Body of pancreas (tissue), 4 donors: ENCODE data around the gene MRPS24. TPM values are rescaled to one million over a fixed set of nuclear protein-coding genes. Genes with fewer than 3 reads are reported as not detected.
A peak's percentile ranks its signal among the peaks of the same experiment; 100 is the strongest.

Source experiments
- ATAC-seq: fragments of 150-250 bp; one replicate; pipeline ENCODE4 v1.9.1; 2016
- DNase-seq, 4 donors: peaks; one replicate each; pipeline ENCODE4 v3.0.0-alpha.2; 2019
- H3K27ac ChIP-seq, 4 donors: fragments of 200-600 bp; sonication (generic); 1 replicate in 3 of 4; 2 replicates in 1 of 4; pipeline versions ENCODE4 v1.5.1 to v1.6.1; 2016 to 2019; ENCODE audit warnings: mild to moderate bottlenecking in 1 of 4, mixed read lengths in 1 of 4, moderate library complexity in 1 of 4
- H3K27me3 ChIP-seq, 2 donors: fragments of 200-600 bp; sonication (generic); one replicate each; pipeline ENCODE4 v1.6.0; 2016; ENCODE audit warnings: mild to moderate bottlenecking in 1 of 2
- H3K36me3 ChIP-seq, 2 donors: fragments of 200-600 bp; sonication (generic); replicated peaks in 1 of 2; 2 replicates each; pipeline ENCODE4 v1.5.1; 2016; ENCODE audit warnings: low read depth in 2 of 2; ENCODE audit not compliant: insufficient read depth in 1 of 2
- H3K4me1 ChIP-seq: fragments of 200-600 bp; sonication (generic); one replicate; pipeline ENCODE4 v1.6.0; 2016
- H3K4me3 ChIP-seq, 2 donors: fragments of 200-600 bp; sonication (generic); 1 replicate in 1 of 2; 2 replicates in 1 of 2; pipeline ENCODE4 v1.5.1; 2016 to 2019
- H3K9me3 ChIP-seq, 3 donors: fragments of 200-600 bp; sonication (generic); 1 replicate in 2 of 3; 2 replicates in 1 of 3; pipeline ENCODE4 v1.5.1; 2016
- CTCF ChIP-seq, 7 experiments: fragments of 450-650 bp in 4 of 7; fragments of 200-600 bp in 3 of 7; sonication (generic) in 3 of 7; IDR thresholded peaks; one replicate each; pipeline ENCODE4 v1.5.1; 2016 to 2019; ENCODE audit warnings: antibody characterized with exemption in 7 of 7
- POLR2A ChIP-seq, 3 donors: fragments of 450-650 bp; IDR thresholded peaks; one replicate each; pipeline ENCODE4 v1.6.1; 2016; ENCODE audit warnings: antibody characterized with exemption in 3 of 3, mild to moderate bottlenecking in 2 of 3
- WGBS, 2 donors: methylation state at CpG; one replicate each; pipeline ENCODE4 v1.1.5; 2017; 5-methylcytosine and 5-hydroxymethylcytosine counted together
- intact Hi-C: fragments of 100-400 bp; cut with DNase I; formaldehyde crosslinking; loops from one replicate; pipeline ENCODE4 v1.15.1; 2023
- total RNA-seq, 2 donors: library from RNA; depleted of rRNA; stranded (reverse); fragments of >200 nt; gene quantifications; one replicate each; pipeline ENCODE4 v1.1.0, GENCODE V29; 2016

Gene MRPS24
- total RNA-seq, 2 donors from 2014 or later, result 81.7 to 99.9 TPM

- H3K27ac ChIP-seq, result peak overlapping the region in 1 of 4 donors; percentile 76
- H3K4me3 ChIP-seq, result no peak overlapping the region
- no peaks in the 10 kb centered on the region for H3K27me3 ChIP-seq
- DNase-seq, result peak in 2 of 4 donors; percentile 33 to 52
- intact Hi-C loops, result loop anchor here (10.0 kb wide), 1 partner anchor 57 kb away; the partner anchor contains the start of gene UBE2D4
- TF ChIP-seq POLR2A (IDR thresholded peaks at IDR 0.05) (no peak), CTCF (IDR thresholded peaks at IDR 0.05) (no peak)
- H3K36me3 ChIP-seq, result peaks cover 0 to 6% of the 10 kb centered on the region in 2 donors
- 26 to 29% methylated on average over 7 of the region's 7 CpGs for WGBS, 2 donors
- no peaks in the 10 kb centered on the region for H3K9me3 ChIP-seq
- ATAC-seq, result no peak
- H3K4me1 ChIP-seq, result peaks cover 16% of the 10 kb centered on the region
Observed at GRCh38 chr7:43868181-43868580, 1.1 kb downstream of the MRPS24 start.

GRCh38 chr7:43865277-43865676 is 4.0 kb downstream of the MRPS24 start:
- Histone ChIP-seq H3K4me3 (no peak overlapping the region), H3K4me1 (peaks cover 12% of the 10 kb centered on the region), H3K36me3 (peaks cover 0 to 6% of the 10 kb centered on the region in 2 donors), H3K27me3 (no peaks in the 10 kb centered on the region), H3K27ac (no peak overlapping the region), H3K9me3 (no peaks in the 10 kb centered on the region)
- 84 to 100% methylated on average over 3 of the region's 3 CpGs for WGBS, 2 donors
- DNase-seq (no peak), ATAC-seq (no peak)
- intact Hi-C loops, result loop anchor here (10.0 kb wide), 1 partner anchor 60 kb away; the partner anchor contains the start of gene UBE2D4
- TF ChIP-seq POLR2A (IDR thresholded peaks at IDR 0.05) (no peak), CTCF (IDR thresholded peaks at IDR 0.05) (no peak)

- DNase-seq, result no peak
Observed at GRCh38 chr7:43864126-43864525, 5.2 kb downstream of the MRPS24 start.

GRCh38 chr7:43856996-43857395 is 12.3 kb downstream of the MRPS24 start:
- Histone ChIP-seq H3K4me3 (no peak overlapping the region), H3K27ac (no peak overlapping the region), H3K9me3 (no peaks in the 10 kb centered on the region), H3K27me3 (no peaks in the 10 kb centered on the region), H3K36me3 (no peaks in the 10 kb centered on the region), H3K4me1 (no peaks in the 10 kb centered on the region)
- WGBS, 2 donors, result 73 to 86% methylated on average over 1 of the region's 1 CpG
- intact Hi-C loops, result no loop called here
- no peak for DNase-seq
- no peak for ATAC-seq
- TF ChIP-seq CTCF (IDR thresholded peaks at IDR 0.05) (no peak), POLR2A (IDR thresholded peaks at IDR 0.05) (no peak)

More at GRCh38 chr7:43864126-43864525, 5.2 kb downstream of the MRPS24 start:
- TF ChIP-seq CTCF (IDR thresholded peaks at IDR 0.05) (no peak), POLR2A (IDR thresholded peaks at IDR 0.05) (no peak)
- H3K9me3 ChIP-seq, result no peaks in the 10 kb centered on the region
- WGBS, 2 donors, result 85 to 95% methylated on average over 8 of the region's 8 CpGs
- peaks cover 8% of the 10 kb centered on the region for H3K4me1 ChIP-seq
- peaks cover 0 to 6% of the 10 kb centered on the region in 2 donors for H3K36me3 ChIP-seq
- no peaks in the 10 kb centered on the region for H3K27me3 ChIP-seq
- intact Hi-C loops, result loop anchor here (10.0 kb wide), 1 partner anchor 61 kb away; the partner anchor contains the start of gene UBE2D4
- no peak overlapping the region for H3K27ac ChIP-seq
- no peak overlapping the region for H3K4me3 ChIP-seq
- ATAC-seq, result no peak

- no peak overlapping the region for H3K27ac ChIP-seq
- TF ChIP-seq CTCF (IDR thresholded peaks at IDR 0.05) (no peak), POLR2A (IDR thresholded peaks at IDR 0.05) (no peak)
- intact Hi-C loops, result no loop called here
- no peak overlapping the region for H3K4me3 ChIP-seq
- no peak for ATAC-seq
- no peaks in the 10 kb centered on the region for H3K36me3 ChIP-seq
- no peaks in the 10 kb centered on the region for H3K4me1 ChIP-seq
- no peak for DNase-seq
- H3K9me3 ChIP-seq, result no peaks in the 10 kb centered on the region
- H3K27me3 ChIP-seq, result no peaks in the 10 kb centered on the region
- WGBS, 2 donors, result 78 to 86% methylated on average over 4 of the region's 4 CpGs
Observed at GRCh38 chr7:43856316-43856715, 13.0 kb downstream of the MRPS24 start.
